ENCODE results near the gene MYBPC3.
A peak's percentile ranks its signal among the peaks of the same experiment; 100 is the strongest.

The MYBPC3 gene

GRCh38 chr11:47352556-47352955 is at the start of gene MYBPC3:
Gene MYBPC3, minus strand, starts transcription at chr11:47352702. Its CDS starts 55 bp downstream, at chr11:47352647.
- no peak for DNase-seq

DNA sequence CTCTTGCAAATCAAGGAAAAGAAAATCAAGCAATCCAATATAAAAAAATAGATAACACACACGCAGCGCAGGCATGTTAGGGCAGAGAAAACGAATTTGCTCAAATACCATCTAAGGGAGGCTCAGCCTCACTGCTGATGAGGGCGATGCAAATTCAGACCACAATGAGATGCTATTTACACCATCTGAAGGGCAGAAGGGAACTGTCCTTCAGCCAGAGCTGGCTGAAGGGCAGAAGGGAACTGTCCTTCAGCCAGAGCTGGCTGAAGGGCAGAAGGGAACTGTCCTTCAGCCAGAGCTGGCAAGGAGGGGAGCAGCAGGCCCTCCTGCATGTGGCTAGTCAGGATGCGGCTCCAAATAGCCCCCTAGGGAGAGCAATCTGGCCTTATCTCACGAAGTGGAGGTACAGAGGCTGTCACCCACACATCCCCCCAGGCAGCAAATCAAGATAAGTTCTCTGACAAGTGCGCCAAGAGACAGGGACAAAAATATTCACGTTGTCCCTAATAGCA is 48.3 kb upstream of the MYBPC3 start:
- DNase-seq, result no peak

DNA sequence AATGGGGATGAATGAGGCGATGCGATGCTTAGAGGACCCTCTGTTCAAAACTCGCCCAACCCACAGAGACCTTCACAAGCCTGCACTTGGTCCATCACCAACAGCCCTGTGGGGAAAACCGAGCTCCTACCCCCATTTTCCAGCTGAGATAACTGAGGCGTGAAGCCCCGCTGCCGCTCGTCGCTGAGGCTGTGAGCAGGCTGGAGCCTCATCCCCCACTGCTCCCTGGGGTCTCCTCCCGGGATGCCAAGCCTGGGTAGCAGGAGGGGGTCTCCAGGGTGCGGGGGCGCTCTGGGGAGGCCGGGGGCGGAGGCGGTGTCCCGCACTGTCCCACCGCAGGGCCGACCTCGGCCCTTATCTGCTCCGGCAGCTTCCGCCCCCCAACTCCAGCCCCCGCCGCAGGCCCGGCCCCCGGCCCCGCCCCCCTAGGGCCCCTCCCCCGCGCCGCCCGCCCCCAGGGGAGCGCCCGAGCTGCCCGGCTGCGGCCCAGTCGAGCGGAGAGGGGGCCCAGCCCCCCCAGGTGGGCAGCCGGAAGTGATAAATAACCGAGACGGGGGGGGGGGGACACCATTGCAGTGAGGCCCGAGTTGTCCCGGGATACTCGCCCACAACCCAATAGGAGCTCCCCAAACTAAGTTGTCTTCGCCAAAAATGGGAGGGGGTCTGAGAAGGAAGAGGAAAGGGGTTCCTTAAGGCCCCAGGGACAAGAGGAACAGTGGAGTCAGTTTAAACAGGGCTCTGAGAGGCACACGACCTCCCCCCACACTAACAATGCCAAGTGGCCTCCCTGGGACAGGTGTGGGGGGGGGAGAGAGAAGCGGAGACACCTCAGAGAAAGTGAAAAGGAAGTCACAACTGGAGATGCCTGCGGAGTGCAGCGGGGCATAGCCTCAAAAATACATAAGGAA is 47.6 kb upstream of the MYBPC3 start:
- DNase-seq, result peak; percentile 38 to 59

DNA sequence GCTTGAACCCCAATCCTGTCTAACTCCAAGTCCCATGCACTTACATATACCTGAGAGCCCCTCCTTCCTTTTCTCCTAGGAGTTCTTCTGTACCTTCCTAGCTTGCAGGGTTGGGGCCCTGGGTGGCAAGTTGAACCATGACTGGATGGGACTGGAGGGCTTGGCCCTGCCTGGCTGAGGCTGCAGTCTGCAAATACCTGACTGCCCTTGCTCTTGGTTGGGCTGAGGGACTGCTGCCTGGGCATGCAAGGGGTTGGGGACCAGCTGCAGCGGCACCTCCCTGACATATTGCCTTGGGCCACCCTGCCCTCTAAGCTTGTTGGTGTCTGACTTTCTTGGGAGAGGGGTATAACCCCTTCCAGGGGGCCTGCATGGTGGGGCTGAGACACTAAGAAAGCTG is 46.0 kb upstream of the MYBPC3 start:
- DNase-seq, result no peak

DNA sequence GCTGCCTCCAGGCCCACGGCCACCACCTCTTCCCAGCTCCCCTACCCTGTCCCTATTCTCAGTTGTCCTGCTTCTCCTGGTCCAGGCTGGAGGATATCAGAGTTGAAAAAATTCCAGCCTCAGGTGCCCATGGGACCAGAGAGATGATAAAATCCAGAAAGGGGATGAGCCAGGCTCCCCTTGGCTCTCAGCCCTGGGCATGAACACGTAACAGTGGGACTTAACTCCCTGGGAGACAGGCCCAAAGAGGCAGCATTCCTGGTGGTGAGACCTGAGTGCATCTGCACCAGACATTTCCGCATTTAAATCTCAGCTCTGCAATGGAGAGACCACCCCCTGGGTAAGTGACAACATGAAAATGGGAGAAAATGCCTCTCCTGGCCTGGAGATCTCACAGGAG is 45.5 kb upstream of the MYBPC3 start:
- DNase-seq, result no peak

DNA sequence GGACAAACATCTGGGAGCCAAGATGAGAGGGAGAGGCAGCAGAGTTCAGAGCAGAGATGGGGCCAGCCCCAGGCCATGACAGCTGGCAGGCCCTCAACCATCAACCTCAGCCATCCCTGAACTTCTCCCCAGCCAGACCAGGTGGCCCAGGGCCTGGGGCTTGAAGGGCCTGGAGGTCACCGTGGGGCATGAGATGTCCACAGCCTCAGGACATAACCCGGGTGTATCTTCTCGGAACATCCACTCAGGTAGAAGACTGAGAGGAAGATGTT is 43.5 kb upstream of the MYBPC3 start:
- DNase-seq, result no peak

DNA sequence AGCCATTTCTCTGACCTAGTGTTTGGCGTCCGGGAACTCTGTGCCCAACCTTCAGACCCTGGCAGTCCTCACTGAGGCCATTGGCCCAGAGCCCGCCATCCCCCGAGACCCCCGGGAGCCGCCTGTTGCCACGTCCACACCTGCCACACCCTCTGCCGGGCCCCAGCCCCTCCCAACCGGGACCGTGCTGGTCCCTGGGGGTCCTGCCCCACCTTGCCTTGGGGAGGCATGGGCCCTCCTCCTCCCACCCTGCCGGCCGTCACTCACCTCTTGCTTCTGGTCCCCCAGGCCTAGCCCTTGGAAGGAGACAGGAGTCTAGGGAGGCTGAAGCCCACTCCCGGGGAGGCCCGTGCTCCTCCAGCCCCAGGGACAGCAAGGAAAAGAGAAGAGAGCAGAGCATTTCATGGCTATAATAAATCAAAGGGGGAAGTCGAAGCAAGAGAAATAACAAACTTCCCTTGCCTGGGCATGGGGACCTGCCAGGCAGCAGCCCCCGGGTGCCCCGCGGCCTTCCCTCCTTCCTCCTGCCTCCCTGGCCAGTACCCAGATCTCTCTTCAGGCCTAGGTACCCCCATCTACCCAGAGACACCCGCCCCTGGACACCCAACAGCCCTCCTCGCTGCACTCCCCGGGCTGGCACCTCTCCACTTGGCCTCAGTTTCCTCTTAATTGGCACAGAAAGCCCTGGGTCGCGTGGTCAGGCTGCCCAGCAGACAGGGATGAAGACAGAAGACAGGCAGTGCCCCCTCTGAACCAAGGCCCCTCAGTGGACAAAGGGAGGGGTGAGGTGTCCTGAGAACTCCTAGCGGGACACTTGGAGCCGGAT is 42.9 kb upstream of the MYBPC3 start:
- no peak for DNase-seq

DNA sequence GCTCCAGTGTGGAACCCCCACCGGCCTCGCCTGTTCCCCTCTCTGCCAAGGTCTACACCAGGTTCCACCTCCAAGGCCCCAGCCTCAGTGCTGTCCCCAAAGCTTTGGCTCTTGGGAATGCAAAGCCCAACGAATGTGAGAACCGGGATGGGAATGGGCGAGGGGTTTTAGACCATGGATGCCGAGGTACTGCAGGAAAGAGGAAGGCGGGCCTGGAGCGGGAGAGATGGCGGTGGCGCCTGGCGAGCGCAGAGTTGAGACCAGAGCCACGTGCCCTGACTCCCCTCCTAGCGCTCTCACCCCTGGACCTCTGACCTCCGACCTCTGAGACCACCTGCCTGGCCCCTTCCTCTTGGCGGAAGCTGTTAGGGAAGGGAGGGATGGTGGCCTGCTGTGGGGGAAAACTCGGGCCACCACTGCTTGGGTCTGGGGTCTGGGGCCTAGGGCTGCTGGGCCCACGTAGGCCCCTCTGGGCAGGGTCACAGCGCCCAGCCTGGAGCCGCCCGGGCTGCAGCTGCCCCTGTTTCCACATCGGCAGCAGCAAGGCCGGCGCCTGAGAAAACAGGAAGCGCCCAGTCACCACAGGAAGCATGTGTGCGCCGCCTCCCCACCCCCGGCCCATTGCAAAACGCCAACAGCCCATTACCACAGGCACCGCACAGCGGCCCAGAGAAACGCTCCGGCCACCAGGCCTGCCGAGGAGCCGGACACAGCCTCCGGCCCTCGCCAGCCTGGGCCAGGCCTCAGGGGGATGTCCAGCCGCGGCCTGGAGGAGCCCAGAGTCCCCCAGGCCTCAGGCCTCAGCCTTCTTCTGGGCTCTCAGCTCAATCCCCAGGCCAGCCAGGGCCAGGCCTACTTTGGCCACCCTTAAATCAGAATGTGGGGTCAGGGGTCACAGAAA is 42.1 kb upstream of the MYBPC3 start:
- DNase-seq, result peak; percentile 59 to 71

- DNase-seq, result no peak
Measured at GRCh38 chr11:47394050-47394321, 41.5 kb upstream of the MYBPC3 start.

- DNase-seq, result no peak
Measured at GRCh38 chr11:47393163-47394049, 40.9 kb upstream of the MYBPC3 start.

GRCh38 chr11:47392546-47393162 is 40.2 kb upstream of the MYBPC3 start:
- DNase-seq, result no peak

DNA sequence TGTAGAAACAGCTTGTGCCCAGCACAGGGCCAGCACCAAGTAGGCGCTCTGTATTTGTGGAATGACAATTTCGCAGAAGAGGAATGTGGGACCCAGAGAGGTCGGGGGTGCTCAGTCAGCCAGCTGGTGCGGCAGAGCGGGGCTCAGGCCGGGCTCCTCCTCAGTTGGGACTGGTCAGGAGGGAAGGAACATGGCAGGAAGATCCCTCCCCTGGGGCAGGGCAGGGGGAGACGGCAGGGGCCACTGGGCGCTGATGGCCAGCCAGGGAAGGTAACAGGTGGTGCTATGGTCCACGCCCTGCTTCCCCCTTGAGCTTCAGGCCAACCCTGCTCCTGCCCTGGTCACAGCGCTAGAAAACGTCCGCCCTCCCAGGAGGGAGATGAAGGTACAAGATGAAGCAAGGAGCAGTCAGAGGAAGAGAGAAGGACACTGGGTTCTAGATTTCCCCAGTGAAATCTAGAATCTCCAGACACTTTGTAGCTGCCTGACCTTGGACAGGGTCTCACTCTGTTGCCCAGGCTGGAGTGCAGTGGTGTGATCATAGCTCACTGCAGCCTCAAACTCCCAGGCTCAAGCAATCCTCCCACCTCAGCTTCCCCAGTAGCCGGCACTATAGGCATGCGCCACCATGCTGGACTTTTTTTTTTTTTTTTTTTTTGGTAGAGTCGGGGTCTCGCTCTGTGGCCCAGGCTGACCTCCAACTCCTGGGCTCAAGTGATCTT is 39.4 kb upstream of the MYBPC3 start:
- DNase-seq, result no peak

- peak; percentile 28 to 70 for DNase-seq
Measured at GRCh38 chr11:47391077-47391583, 38.6 kb upstream of the MYBPC3 start.

DNA sequence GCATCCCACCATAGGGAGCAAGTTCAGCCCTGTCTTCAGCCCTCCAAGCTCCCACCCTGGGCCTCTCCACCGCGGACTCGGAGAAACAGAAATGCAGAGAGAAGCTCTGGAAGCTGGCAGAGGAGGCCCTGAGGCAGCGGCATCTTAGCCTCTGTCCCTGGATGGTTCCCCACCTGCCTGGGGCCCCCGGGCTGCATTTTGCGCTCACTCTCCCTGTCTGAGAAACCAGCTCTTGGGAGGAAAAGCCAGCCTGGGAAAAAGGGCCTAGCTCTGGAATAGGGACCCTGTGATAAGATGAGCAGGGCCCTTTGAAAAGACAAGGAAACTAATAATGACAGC is 37.9 kb upstream of the MYBPC3 start:
- DNase-seq, result no peak

DNA sequence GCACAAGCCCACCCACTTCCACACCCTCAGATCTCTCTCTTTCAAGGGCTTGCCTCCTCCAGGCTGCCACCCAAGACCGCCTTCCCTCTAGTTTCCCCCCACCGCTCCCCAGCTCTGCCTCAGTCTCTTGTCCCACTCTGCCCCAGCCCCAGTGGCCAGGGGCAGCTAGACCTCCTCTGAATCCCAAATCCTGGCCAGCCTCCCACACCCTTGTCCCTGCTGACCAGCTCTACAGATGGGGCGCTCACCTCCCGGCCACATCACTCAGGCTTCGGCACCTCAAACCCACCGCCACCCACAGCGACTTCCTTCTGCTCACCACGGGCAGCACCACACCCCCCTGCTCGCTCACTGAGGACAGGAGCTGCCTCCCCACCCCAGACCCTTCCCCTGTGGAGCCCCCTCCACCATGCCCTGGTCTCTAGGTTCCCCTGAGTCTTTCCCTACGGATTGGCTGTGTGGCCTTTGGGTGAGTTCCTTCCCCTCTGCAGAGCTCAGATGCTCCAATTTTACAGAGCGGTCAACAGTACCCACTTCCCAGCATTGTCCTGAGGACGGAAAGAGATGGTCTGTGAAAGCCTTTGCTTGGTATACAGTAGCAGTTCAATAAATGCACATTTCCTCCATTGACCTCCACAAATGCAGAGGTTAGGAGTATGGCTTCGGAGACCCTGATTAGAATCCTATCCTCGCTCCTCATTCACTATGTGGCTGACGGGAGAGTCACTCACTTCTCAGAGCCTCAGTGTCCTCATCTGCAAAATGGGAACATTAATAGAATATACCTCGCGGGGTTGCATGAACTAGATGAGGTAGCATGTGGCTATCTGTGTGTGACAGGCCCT is 37.3 kb upstream of the MYBPC3 start:
- DNase-seq, result no peak

GRCh38 chr11:47388697-47389576 is 36.4 kb upstream of the MYBPC3 start:
- no peak for DNase-seq

DNA sequence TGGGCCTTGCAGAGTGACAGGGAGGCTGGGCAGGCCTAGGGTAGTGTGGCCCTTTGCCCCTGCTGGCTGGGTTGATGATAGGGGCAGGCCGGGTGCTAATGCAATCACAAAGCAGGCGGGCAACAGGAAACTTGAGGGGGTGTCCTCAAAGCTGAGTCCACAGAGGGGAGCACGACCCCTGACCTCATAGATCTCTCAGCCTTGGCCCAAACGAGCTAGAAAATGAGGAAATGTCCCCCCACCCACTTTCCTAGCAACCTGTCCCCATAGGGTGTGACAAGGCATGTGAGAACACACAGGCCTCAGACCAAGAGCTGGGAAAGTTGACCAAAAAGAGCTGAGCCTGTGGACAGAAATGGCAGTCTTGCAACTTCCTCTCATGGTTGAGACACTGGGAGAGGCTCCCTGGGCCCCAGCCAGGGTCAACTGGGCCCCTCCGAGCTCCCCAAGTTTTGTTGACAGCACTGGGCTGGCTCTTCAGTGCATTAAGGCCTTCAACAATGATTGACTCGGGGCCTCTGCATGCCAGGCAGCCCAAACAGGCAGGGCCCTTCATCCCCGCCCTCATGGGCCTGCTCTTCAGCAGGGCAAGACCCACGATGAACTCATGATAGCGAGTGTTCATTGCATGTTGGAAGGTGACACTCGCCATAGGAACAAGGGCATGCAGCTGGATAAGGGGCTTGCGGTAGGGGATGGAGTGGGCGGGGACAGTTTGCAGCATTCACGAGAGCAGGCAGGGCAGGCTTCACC is 35.6 kb upstream of the MYBPC3 start:
- DNase-seq, result no peak

DNA sequence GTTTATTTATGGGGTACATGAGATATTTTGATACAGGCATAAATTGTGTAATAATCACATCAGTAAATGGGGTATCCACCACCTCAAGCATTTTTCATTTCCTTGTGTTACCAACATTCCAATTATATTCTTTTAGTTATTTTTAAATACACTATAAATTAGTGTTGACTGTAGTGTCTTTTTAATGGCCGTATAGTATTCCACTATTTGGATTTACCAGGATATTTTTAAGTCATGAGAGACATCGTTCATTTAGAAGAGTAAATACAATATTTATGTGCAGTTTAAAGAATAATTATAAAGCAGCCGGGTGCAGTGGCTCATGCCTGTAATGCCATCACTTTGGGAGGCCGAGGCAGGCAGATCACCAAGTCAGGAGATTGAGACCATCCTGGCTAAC is 32.0 kb upstream of the MYBPC3 start:
- no peak for DNase-seq
